K562 (cell line): Measurements from ENCODE around the gene DHX40. TPM values are rescaled to one million over a fixed set of nuclear protein-coding genes. Genes with fewer than 3 reads are reported as not detected.

ENCODE experiments used
- ATAC-seq: fragments of 200-7000 bp; cut with Tn5 transposase; 3 replicates; pipeline ENCODE4 v1.9.1; 2020; ENCODE audit warnings: moderate library complexity
- BruUV-seq: library from RNA; stranded (reverse); fragments of 400-500 nt; replicated peaks from 2 replicates; lab custom pipeline; 2021; lab: Mats Ljungman, UMichigan
- CTCF ChIA-PET: fragments of 300-600 bp; formaldehyde crosslinking; extraction: SDS; loops from one replicate; lab custom pipeline; 2021; ENCODE audit warnings: low intra/inter-chr PET ratio; lab: Yijun Ruan, JAX
- POLR2A ChIA-PET: fragments of 300-600, 350-650 bp; sonication (Branson Sonifier 250); formaldehyde crosslinking; extraction: SDS; loops from one replicate; lab custom pipeline; 2021; ENCODE audit warnings: antibody characterized with exemption, inconsistent platforms; lab: Yijun Ruan, JAX
- DNase-seq, 4 experiments: peaks; one replicate each; pipeline versions ENCODE4 v3.0.0 to v3.0.0-alpha.2; 2011 to 2018; ENCODE audit warnings: low spot score in 3 of 4, mixed read lengths in 3 of 4; ENCODE audit errors: extremely low read depth in 1 of 4
- FAIRE-seq: peaks from 2 replicates; lab custom pipeline; 2011; peaks lifted over from hg19 to GRCh38; lab: Jason Lieb, UNC
- H2AFZ ChIP-seq: 2 replicates; pipeline ENCODE4 v1.6.0; 2011; ENCODE audit warnings: low read depth, low read length, control low read depth, inconsistent platforms
- H3K27ac ChIP-seq: fragments of 200-600 bp; 3 replicates; pipeline ENCODE4 v1.8.0; 2011; ENCODE audit warnings: low read depth, mild to moderate bottlenecking, control low read depth, inconsistent platforms, low read length, moderate library complexity, mixed read lengths; ENCODE audit errors: extremely low read depth
- H3K27me3 ChIP-seq, 2 experiments: fragments of 300-600 bp in 1 of 2; 2 replicates in 1 of 2; 3 replicates in 1 of 2; pipeline versions ENCODE4 v1.6.0 to v1.8.0; 2011; ENCODE audit warnings: inconsistent platforms in 2 of 2, low read length in 2 of 2, mild to moderate bottlenecking in 1 of 2, mixed read lengths in 1 of 2, moderate library complexity in 1 of 2; ENCODE audit not compliant: control insufficient read depth in 2 of 2, insufficient read depth in 2 of 2
- H3K36me3 ChIP-seq: fragments of 300-600 bp; 3 replicates; pipeline ENCODE4 v1.8.0; 2011; ENCODE audit warnings: mild to moderate bottlenecking, low read length, inconsistent platforms; ENCODE audit not compliant: control insufficient read depth, insufficient read depth
- H3K4me1 ChIP-seq, 2 experiments: fragments of 200-600 bp in 1 of 2; replicated peaks in 1 of 2; 2 replicates in 1 of 2; 3 replicates in 1 of 2; pipeline versions ENCODE4 v1.5.1 to v1.8.0; 2011; ENCODE audit warnings: inconsistent platforms in 2 of 2, low read length in 2 of 2, mild to moderate bottlenecking in 1 of 2, mixed read lengths in 1 of 2, moderate library complexity in 1 of 2; ENCODE audit not compliant: control insufficient read depth in 2 of 2, insufficient read depth in 2 of 2
- H3K4me2 ChIP-seq: 2 replicates; pipeline ENCODE4 v1.6.1; 2011; ENCODE audit warnings: low read length, control low read depth, inconsistent platforms, mixed read lengths; ENCODE audit not compliant: insufficient read depth
- H3K4me3 ChIP-seq: fragments of 200-600 bp; sonication (generic), shearing (Covaris generic); 2 replicates; pipeline ENCODE4 v1.5.1; 2016; ENCODE audit warnings: control low read depth, inconsistent platforms
- H3K79me2 ChIP-seq: fragments of 200-600 bp; 3 replicates; pipeline ENCODE4 v1.8.0; 2011; ENCODE audit warnings: low read length, inconsistent platforms; ENCODE audit not compliant: control insufficient read depth, insufficient read depth
- H3K9ac ChIP-seq, 2 experiments: 2 replicates each; pipeline versions ENCODE4 v1.6.0 to v1.6.1; 2011; ENCODE audit warnings: low read depth in 2 of 2, low read length in 2 of 2, control low read depth in 1 of 2, inconsistent platforms in 1 of 2, mild to moderate bottlenecking in 1 of 2, mixed read lengths in 1 of 2; ENCODE audit not compliant: insufficient read depth in 1 of 2
- H3K9me1 ChIP-seq: one replicate; pipeline ENCODE4 v1.6.0; 2011; ENCODE audit warnings: inconsistent platforms, mild to moderate bottlenecking, low read length, moderate library complexity; ENCODE audit not compliant: control insufficient read depth, insufficient read depth
- H3K9me3 ChIP-seq: replicated peaks from 2 replicates; pipeline ENCODE4 v1.5.1; 2011; ENCODE audit warnings: low read depth, low read length, inconsistent platforms; ENCODE audit not compliant: control insufficient read depth, insufficient read depth
- H4K20me1 ChIP-seq: replicated peaks from 2 replicates; pipeline ENCODE4 v1.6.1; 2011; ENCODE audit warnings: low read length, inconsistent platforms, mixed read lengths; ENCODE audit not compliant: control insufficient read depth, insufficient read depth
- FIP1L1 ChIP-seq: fragments of 200-400 bp; formaldehyde crosslinking; IDR thresholded peaks from 2 replicates; pipeline ENCODE4 v1.6.1; 2018; ENCODE audit warnings: mild to moderate bottlenecking, low read depth, low read length; ENCODE audit not compliant: poor library complexity, severe bottlenecking
- NFE2L1 ChIP-seq: fragments of 450-650 bp; IDR thresholded peaks from 2 replicates; pipeline ENCODE4 v1.6.1; 2016; ENCODE audit warnings: missing genetic modification characterization, low read depth, mild to moderate bottlenecking, missing compliant biosample characterization, moderate library complexity, borderline replicate concordance
- NFXL1 ChIP-seq: fragments of 450-650 bp; formaldehyde crosslinking; IDR thresholded peaks from 2 replicates; pipeline ENCODE4 v1.4.0; 2021; ENCODE audit warnings: mild to moderate bottlenecking
- RBM39 ChIP-seq: fragments of 200-400 bp; formaldehyde crosslinking; optimal IDR thresholded peaks from 2 replicates; pipeline ENCODE3; 2018; ENCODE audit warnings: low read depth, low read length
- SMARCB1 ChIP-seq: IDR thresholded peaks from 2 replicates; pipeline ENCODE4 v1.6.1; 2011; ENCODE audit warnings: improper control_type of control experiment, low read depth; ENCODE audit not compliant: insufficient read length
- SOX6 ChIP-seq: fragments of 450-650 bp; IDR thresholded peaks from 2 replicates; pipeline ENCODE4 v1.6.1; 2014; ENCODE audit warnings: mild to moderate bottlenecking
- ZBTB1 ChIP-seq: sonication (generic); formaldehyde crosslinking; IDR thresholded peaks from 2 replicates; pipeline ENCODE4 v1.8.1; 2023; ENCODE audit warnings: missing genetic modification reagents, low read depth, mild to moderate bottlenecking, borderline replicate concordance
- ZFPM2 ChIP-seq: fragments of 250-450 bp; sonication (Bioruptor Pico); IDR thresholded peaks from 2 replicates; pipeline ENCODE4 v1.5.1; 2022; ENCODE audit warnings: mild to moderate bottlenecking
- ZNF134 ChIP-seq: fragments of 250-450 bp; sonication (Bioruptor Pico); conservative IDR thresholded peaks from 2 replicates; pipeline ENCODE4 v1.4.0; 2020
- ZNF165 ChIP-seq: fragments of 250-450 bp; sonication (Bioruptor Pico); IDR thresholded peaks from 2 replicates; pipeline ENCODE4 v1.4.0; 2020; ENCODE audit warnings: borderline replicate concordance
- WGBS: fragments of 100-300 bp; shearing (Covaris generic); methylation state at CpG from one replicate; pipeline ENCODE4 v1.1.6; 2016; ENCODE audit warnings: low coverage, mixed read lengths; ENCODE audit not compliant: insufficient coverage; ENCODE audit errors: missing lambda C conversion rate; 5-methylcytosine and 5-hydroxymethylcytosine counted together
- in situ Hi-C: fragments of 300-500 bp; cut with MboI; formaldehyde crosslinking; loops from 4 replicates; pipeline ENCODE4 v1.15.0; 2018; ENCODE audit warnings: inconsistent platforms, mixed read lengths
- intact Hi-C: fragments of 100-400 bp; cut with micrococcal nuclease; formaldehyde crosslinking; loops from 2 replicates; pipeline ENCODE4 v1.14.2; 2022
- polyA plus RNA-seq, 8 experiments: library from polyadenylated mRNA; depleted of rRNA in 4 of 8; stranded (reverse) in 5 of 8; unstranded in 3 of 8; fragments of >200 nt; fragmentation: Nextera tagmentation in 2 of 8; fragmentation: Illumina TruSeq in 1 of 8; extraction: Ambion mirVana in 2 of 8; extraction: Trizol in 1 of 8; gene quantifications; 2 replicates each; pipeline versions ENCODE4 v1.2.1 to v1.2.3, GENCODE V29; 2011 to 2014; ENCODE audit warnings: inconsistent platforms in 1 of 8, missing spikeins in 1 of 8
- total RNA-seq, 7 experiments: library from RNA; depleted of rRNA in 6 of 7; stranded (reverse); fragments of >200 nt in 6 of 7; fragmentation: Illumina TruSeq in 2 of 7; extraction: Trizol in 2 of 7; gene quantifications; 2 replicates each; pipeline versions ENCODE4 v1.2.1 to v1.2.3, GENCODE V29; 2011 to 2021; ENCODE audit warnings: low replicate concordance in 1 of 7
- TF ChIP-seq, protein P1 (sequence below): fragments of 150-350 bp; IDR thresholded peaks from 2 replicates; pipeline ENCODE4 v1.6.1; 2014; ENCODE audit warnings: low read depth, mild to moderate bottlenecking, low read length, borderline replicate concordance
- TF ChIP-seq, protein P2 (sequence below): fragments of 250-450 bp; sonication (Bioruptor Pico); IDR thresholded peaks from 2 replicates; pipeline ENCODE4 v1.4.0; 2020; ENCODE audit warnings: mild to moderate bottlenecking, moderate library complexity, borderline replicate concordance
- TF ChIP-seq, protein P3 (sequence below): fragments of 450-650 bp; formaldehyde crosslinking; IDR thresholded peaks from 2 replicates; pipeline ENCODE4 v1.4.0; 2020; ENCODE audit warnings: mild to moderate bottlenecking, moderate library complexity

Gene DHX40
- total and polyA plus RNA-seq, 9 of the 15 experiments (the other 6 are each of a cell fraction or from before 2014, with no cell fraction given): 7.2 to 38.6 (median 18.7) TPM

DNA sequence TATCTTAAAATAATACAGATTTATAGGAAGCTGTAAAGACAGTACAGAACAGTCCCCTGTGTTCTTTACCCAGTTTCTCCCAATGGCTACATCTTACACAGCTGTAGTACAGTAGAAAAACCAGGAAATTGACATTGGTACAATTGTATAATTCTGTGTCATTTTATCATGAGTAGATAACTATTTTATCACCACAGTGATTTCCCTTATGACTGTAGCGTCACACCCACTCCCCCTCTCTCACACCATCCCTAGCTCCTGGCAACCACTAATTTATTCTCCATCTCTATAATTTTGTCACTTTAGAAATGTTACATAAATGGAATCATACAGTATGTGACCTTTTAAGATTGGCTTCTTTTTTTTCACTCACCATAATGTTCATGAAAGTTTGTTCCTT, 85.2 kb downstream of the DHX40 start:
- H3K4me1 ChIP-seq: no peaks in the 10 kb centered on the region
- in situ Hi-C loops: no loop called here
- no peak overlapping the region for H3K27ac ChIP-seq
- ATAC-seq: no peak
- ChIA-PET POLR2A (no interaction called here), CTCF (no interaction called here)
- no peak overlapping the region for H3K4me2 ChIP-seq
- no peaks in the 10 kb centered on the region for H3K27me3 ChIP-seq
- H3K9ac ChIP-seq: no peak overlapping the region
- no TSS peak for BruUV-seq
- H3K9me3 ChIP-seq: no peaks in the 10 kb centered on the region
- no peaks in the 10 kb centered on the region for H4K20me1 ChIP-seq
- no peak for FAIRE-seq
- H3K9me1 ChIP-seq: no peaks in the 10 kb centered on the region
- no peak overlapping the region for H3K4me3 ChIP-seq
- intact Hi-C loops: no loop called here
- no peak for DNase-seq
- no peak overlapping the region for H2AFZ ChIP-seq
- H3K79me2 ChIP-seq: peaks cover 52% of the 10 kb centered on the region
- H3K36me3 ChIP-seq: peaks cover 97% of the 10 kb centered on the region
- WGBS: 100% methylated on average over 1 of the region's 1 CpG
- TF ChIP-seq RBM39: no peak
- no peak for TF ChIP-seq ZBTB1 (CRISPR knock-in tag)
- TF ChIP-seq, protein P1, sequence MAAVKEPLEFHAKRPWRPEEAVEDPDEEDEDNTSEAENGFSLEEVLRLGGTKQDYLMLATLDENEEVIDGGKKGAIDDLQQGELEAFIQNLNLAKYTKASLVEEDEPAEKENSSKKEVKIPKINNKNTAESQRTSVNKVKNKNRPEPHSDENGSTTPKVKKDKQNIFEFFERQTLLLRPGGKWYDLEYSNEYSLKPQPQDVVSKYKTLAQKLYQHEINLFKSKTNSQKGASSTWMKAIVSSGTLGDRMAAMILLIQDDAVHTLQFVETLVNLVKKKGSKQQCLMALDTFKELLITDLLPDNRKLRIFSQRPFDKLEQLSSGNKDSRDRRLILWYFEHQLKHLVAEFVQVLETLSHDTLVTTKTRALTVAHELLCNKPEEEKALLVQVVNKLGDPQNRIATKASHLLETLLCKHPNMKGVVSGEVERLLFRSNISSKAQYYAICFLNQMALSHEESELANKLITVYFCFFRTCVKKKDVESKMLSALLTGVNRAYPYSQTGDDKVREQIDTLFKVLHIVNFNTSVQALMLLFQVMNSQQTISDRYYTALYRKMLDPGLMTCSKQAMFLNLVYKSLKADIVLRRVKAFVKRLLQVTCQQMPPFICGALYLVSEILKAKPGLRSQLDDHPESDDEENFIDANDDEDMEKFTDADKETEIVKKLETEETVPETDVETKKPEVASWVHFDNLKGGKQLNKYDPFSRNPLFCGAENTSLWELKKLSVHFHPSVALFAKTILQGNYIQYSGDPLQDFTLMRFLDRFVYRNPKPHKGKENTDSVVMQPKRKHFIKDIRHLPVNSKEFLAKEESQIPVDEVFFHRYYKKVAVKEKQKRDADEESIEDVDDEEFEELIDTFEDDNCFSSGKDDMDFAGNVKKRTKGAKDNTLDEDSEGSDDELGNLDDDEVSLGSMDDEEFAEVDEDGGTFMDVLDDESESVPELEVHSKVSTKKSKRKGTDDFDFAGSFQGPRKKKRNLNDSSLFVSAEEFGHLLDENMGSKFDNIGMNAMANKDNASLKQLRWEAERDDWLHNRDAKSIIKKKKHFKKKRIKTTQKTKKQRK: no peak
- TF ChIP-seq NFXL1 (CRISPR knock-in tag): no peak
- no peak for TF ChIP-seq ZFPM2 (CRISPR knock-in tag)
- no peak for TF ChIP-seq SOX6
- TF ChIP-seq, protein P2, sequence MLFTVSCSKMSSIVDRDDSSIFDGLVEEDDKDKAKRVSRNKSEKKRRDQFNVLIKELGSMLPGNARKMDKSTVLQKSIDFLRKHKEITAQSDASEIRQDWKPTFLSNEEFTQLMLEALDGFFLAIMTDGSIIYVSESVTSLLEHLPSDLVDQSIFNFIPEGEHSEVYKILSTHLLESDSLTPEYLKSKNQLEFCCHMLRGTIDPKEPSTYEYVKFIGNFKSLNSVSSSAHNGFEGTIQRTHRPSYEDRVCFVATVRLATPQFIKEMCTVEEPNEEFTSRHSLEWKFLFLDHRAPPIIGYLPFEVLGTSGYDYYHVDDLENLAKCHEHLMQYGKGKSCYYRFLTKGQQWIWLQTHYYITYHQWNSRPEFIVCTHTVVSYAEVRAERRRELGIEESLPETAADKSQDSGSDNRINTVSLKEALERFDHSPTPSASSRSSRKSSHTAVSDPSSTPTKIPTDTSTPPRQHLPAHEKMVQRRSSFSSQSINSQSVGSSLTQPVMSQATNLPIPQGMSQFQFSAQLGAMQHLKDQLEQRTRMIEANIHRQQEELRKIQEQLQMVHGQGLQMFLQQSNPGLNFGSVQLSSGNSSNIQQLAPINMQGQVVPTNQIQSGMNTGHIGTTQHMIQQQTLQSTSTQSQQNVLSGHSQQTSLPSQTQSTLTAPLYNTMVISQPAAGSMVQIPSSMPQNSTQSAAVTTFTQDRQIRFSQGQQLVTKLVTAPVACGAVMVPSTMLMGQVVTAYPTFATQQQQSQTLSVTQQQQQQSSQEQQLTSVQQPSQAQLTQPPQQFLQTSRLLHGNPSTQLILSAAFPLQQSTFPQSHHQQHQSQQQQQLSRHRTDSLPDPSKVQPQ: no peak
- no peak for TF ChIP-seq ZNF165
- no peak for TF ChIP-seq ZNF134 (CRISPR knock-in tag)
- TF ChIP-seq, protein P3, sequence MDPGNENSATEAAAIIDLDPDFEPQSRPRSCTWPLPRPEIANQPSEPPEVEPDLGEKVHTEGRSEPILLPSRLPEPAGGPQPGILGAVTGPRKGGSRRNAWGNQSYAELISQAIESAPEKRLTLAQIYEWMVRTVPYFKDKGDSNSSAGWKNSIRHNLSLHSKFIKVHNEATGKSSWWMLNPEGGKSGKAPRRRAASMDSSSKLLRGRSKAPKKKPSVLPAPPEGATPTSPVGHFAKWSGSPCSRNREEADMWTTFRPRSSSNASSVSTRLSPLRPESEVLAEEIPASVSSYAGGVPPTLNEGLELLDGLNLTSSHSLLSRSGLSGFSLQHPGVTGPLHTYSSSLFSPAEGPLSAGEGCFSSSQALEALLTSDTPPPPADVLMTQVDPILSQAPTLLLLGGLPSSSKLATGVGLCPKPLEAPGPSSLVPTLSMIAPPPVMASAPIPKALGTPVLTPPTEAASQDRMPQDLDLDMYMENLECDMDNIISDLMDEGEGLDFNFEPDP: no peak
- TF ChIP-seq FIP1L1: no peak
- TF ChIP-seq SMARCB1: no peak
- no peak for TF ChIP-seq NFE2L1
